ENCODE data around the gene KANK2.

KANK2 gene

DNA sequence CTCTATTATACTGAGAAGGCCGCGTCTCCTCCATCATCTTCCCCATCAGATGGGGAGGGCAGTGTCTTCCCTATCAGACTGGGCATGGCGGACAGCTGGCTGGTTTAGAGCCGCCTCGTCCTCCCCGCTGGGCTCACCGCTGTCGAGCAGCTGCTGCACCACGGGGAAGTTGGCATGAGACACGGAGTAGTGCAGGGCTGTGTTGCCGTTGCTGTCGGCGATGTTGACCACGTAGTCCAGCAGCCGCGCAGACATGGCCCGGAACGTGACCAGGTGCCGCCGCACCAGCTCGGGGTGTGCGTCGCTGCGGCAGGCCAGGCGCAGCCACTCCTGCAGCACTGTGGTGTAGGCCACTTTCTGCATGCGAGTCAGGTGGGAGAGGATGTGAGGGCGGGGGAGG lies 23.0 kb downstream of the KANK2 start:
- Histone ChIP-seq H3K27ac (replicated peaks) (no peak overlapping the region), H3K27me3 (ENCODE audit: insufficient read depth, poor library complexity, severe bottlenecking) (no peaks in the 10 kb centered on the region), H3K4me3 (replicated peaks; ENCODE audit: insufficient read depth, low read length) (no peak overlapping the region)
- no peak for DNase-seq (ENCODE audit: low read depth in 1 of 2, low spot score in 1 of 2)
- TF ChIP-seq POLR2AphosphoS5 (IDR thresholded peaks at IDR 0.05; ENCODE audit: low read depth) (no peak), GABPA (IDR thresholded peaks at IDR 0.05; ENCODE audit: low read depth) (no peak), REST (IDR thresholded peaks at IDR 0.05; ENCODE audit: insufficient replicate concordance, low read depth) (no peak), SPI1 (IDR thresholded peaks at IDR 0.05; ENCODE audit: borderline replicate concordance, low read depth) (no peak)
- TF ChIP-seq, protein P1, sequence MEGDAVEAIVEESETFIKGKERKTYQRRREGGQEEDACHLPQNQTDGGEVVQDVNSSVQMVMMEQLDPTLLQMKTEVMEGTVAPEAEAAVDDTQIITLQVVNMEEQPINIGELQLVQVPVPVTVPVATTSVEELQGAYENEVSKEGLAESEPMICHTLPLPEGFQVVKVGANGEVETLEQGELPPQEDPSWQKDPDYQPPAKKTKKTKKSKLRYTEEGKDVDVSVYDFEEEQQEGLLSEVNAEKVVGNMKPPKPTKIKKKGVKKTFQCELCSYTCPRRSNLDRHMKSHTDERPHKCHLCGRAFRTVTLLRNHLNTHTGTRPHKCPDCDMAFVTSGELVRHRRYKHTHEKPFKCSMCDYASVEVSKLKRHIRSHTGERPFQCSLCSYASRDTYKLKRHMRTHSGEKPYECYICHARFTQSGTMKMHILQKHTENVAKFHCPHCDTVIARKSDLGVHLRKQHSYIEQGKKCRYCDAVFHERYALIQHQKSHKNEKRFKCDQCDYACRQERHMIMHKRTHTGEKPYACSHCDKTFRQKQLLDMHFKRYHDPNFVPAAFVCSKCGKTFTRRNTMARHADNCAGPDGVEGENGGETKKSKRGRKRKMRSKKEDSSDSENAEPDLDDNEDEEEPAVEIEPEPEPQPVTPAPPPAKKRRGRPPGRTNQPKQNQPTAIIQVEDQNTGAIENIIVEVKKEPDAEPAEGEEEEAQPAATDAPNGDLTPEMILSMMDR (IDR thresholded peaks at IDR 0.05; ENCODE audit: insufficient read depth, low read length), result no peak

- TF ChIP-seq REST (IDR thresholded peaks at IDR 0.05; ENCODE audit: insufficient replicate concordance, low read depth) (no peak), SPI1 (IDR thresholded peaks at IDR 0.05; ENCODE audit: borderline replicate concordance, low read depth) (no peak), POLR2AphosphoS5 (IDR thresholded peaks at IDR 0.05; ENCODE audit: low read depth) (no peak), GABPA (IDR thresholded peaks at IDR 0.05; ENCODE audit: low read depth) (no peak)
- TF ChIP-seq, protein P1 (IDR thresholded peaks at IDR 0.05; ENCODE audit: insufficient read depth, low read length), result no peak
- no peak overlapping the region for H3K4me3 ChIP-seq (replicated peaks; ENCODE audit: insufficient read depth, low read length)
- H3K27me3 ChIP-seq (ENCODE audit: insufficient read depth, poor library complexity, severe bottlenecking), result no peaks in the 10 kb centered on the region
- H3K27ac ChIP-seq (replicated peaks), result no peak overlapping the region
- no peak for DNase-seq (ENCODE audit: low read depth in 1 of 2, low spot score in 1 of 2)
Measured at GRCh38 chr19:11173516-11174155, 23.7 kb downstream of the KANK2 start.

DNA sequence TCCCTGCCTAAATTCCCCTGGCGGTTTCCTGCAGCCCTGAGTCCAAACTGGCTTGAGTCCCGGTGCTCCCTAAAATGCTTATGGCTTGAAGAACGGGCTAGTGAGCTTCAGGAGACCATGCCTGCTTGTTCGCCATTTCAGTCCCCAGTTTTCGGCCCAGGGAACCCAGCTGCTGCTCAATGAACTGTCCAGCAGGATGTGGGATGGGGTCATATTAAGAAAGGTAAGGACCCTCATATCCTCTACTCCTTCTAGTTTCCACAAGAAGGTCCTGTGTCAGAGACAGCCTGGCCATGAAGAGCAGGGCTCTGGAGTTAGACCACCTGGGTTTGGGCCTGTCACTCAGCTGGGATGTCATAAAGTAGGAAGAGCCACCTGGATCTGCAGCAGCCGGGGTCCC lies 24.8 kb downstream of the KANK2 start:
- Histone ChIP-seq H3K27ac (replicated peaks) (no peak overlapping the region), H3K27me3 (ENCODE audit: insufficient read depth, poor library complexity, severe bottlenecking) (no peaks in the 10 kb centered on the region), H3K4me3 (replicated peaks; ENCODE audit: insufficient read depth, low read length) (no peak overlapping the region)
- TF ChIP-seq, protein P1 (IDR thresholded peaks at IDR 0.05; ENCODE audit: insufficient read depth, low read length), result no peak
- TF ChIP-seq POLR2AphosphoS5 (IDR thresholded peaks at IDR 0.05; ENCODE audit: low read depth) (no peak), SPI1 (IDR thresholded peaks at IDR 0.05; ENCODE audit: borderline replicate concordance, low read depth) (no peak), REST (IDR thresholded peaks at IDR 0.05; ENCODE audit: insufficient replicate concordance, low read depth) (no peak), GABPA (IDR thresholded peaks at IDR 0.05; ENCODE audit: low read depth) (no peak)
- DNase-seq (ENCODE audit: low read depth in 1 of 2, low spot score in 1 of 2), result no peak
